CD14-positive monocyte (primary cell): ENCODE measurements around the gene AFM. TPM values are rescaled to one million over a fixed set of nuclear protein-coding genes. Genes with fewer than 3 reads are reported as not detected.

Experiments used
- DNase-seq, 3 donors: peaks; one replicate each; pipeline ENCODE4 v3.0.0-alpha.2; 2011 to 2022
- H2AFZ ChIP-seq: 2 replicates; pipeline ENCODE4 v1.6.0; 2012; ENCODE audit warnings: mild to moderate bottlenecking, low read depth, low read length, inconsistent platforms; ENCODE audit not compliant: insufficient read depth, poor library complexity, severe bottlenecking
- H3K27ac ChIP-seq, 2 donors: 1 replicate in 1 of 2; 2 replicates in 1 of 2; pipeline ENCODE4 v1.5.1; 2012 to 2013; ENCODE audit warnings: low read length in 2 of 2, control low read depth in 1 of 2, inconsistent platforms in 1 of 2, low read depth in 1 of 2, mild to moderate bottlenecking in 1 of 2
- H3K27me3 ChIP-seq, 2 donors: one replicate each; pipeline versions ENCODE4 v1.6.0 to v1.6.1; 2011 to 2013; ENCODE audit warnings: low read length in 2 of 2; ENCODE audit not compliant: control insufficient read depth in 2 of 2, insufficient read depth in 2 of 2
- H3K36me3 ChIP-seq, 2 donors: replicated peaks in 1 of 2; 1 replicate in 1 of 2; 2 replicates in 1 of 2; pipeline versions ENCODE4 v1.5.1 to v1.6.1; 2012 to 2013; ENCODE audit warnings: low read length in 2 of 2, control low read depth in 1 of 2, inconsistent platforms in 1 of 2, mild to moderate bottlenecking in 1 of 2; ENCODE audit not compliant: insufficient read depth in 2 of 2, control insufficient read depth in 1 of 2
- H3K4me1 ChIP-seq, 2 donors: 1 replicate in 1 of 2; 2 replicates in 1 of 2; pipeline versions ENCODE4 v1.5.1 to v1.6.1; 2012 to 2013; ENCODE audit warnings: low read length in 2 of 2, control low read depth in 1 of 2, inconsistent platforms in 1 of 2, mild to moderate bottlenecking in 1 of 2, moderate library complexity in 1 of 2; ENCODE audit not compliant: insufficient read depth in 2 of 2, control insufficient read depth in 1 of 2
- H3K4me2 ChIP-seq: replicated peaks from 2 replicates; pipeline ENCODE3; 2012; ENCODE audit warnings: low read length, moderate library complexity, mild to moderate bottlenecking; ENCODE audit not compliant: poor library complexity, severe bottlenecking; ENCODE audit errors: extremely low read depth
- H3K4me3 ChIP-seq, 3 experiments: fragments of 200-600 bp in 1 of 3; sonication (generic) in 1 of 3; replicated peaks in 1 of 3; 1 replicate in 2 of 3; 2 replicates in 1 of 3; pipeline ENCODE4 v1.5.1; 2011 to 2013; ENCODE audit warnings: low read length in 3 of 3, mild to moderate bottlenecking in 3 of 3, control low read depth in 2 of 3, low read depth in 2 of 3, inconsistent platforms in 1 of 3, moderate library complexity in 1 of 3
- H3K79me2 ChIP-seq: 2 replicates; pipeline ENCODE4 v1.6.0; 2012; ENCODE audit warnings: mild to moderate bottlenecking, control low read depth, inconsistent platforms, low read length, moderate library complexity; ENCODE audit not compliant: insufficient read depth
- H3K9ac ChIP-seq: 2 replicates; pipeline ENCODE4 v1.6.0; 2017; ENCODE audit warnings: low read length, mild to moderate bottlenecking; ENCODE audit not compliant: insufficient read depth, poor library complexity, severe bottlenecking
- H3K9me3 ChIP-seq, 2 donors: replicated peaks in 1 of 2; 1 replicate in 1 of 2; 2 replicates in 1 of 2; pipeline versions ENCODE4 v1.5.1 to v1.6.1; 2012 to 2013; ENCODE audit warnings: low read length in 2 of 2, control low read depth in 1 of 2; ENCODE audit not compliant: control insufficient read depth in 1 of 2, insufficient read depth in 1 of 2
- H4K20me1 ChIP-seq: 2 replicates; pipeline ENCODE4 v1.6.0; 2012; ENCODE audit warnings: mild to moderate bottlenecking, low read length, control low read depth, moderate library complexity; ENCODE audit not compliant: insufficient read depth
- H3K27ac Mint-ChIP-seq, 7 donors: one replicate each; pipeline ENCODE4 v1.8.0; 2020; ENCODE audit warnings: mild to moderate bottlenecking in 7 of 7, mixed read lengths in 7 of 7, moderate library complexity in 6 of 7, inconsistent platforms in 2 of 7
- H3K27me3 Mint-ChIP-seq, 3 donors: one replicate each; pipeline ENCODE4 v1.8.0; 2021 to 2022; ENCODE audit warnings: low read depth in 3 of 3, mild to moderate bottlenecking in 3 of 3, mixed read lengths in 3 of 3, moderate library complexity in 3 of 3, inconsistent platforms in 1 of 3
- H3K36me3 Mint-ChIP-seq, 2 donors: one replicate each; pipeline ENCODE4 v1.8.0; 2020; ENCODE audit warnings: mixed read lengths in 2 of 2, inconsistent platforms in 1 of 2, mild to moderate bottlenecking in 1 of 2
- H3K4me1 Mint-ChIP-seq: one replicate; pipeline ENCODE4 v1.8.0; 2020; ENCODE audit warnings: mild to moderate bottlenecking, mixed read lengths
- H3K4me3 Mint-ChIP-seq, 2 donors: one replicate each; pipeline ENCODE4 v1.8.0; 2020; ENCODE audit warnings: mild to moderate bottlenecking in 2 of 2, mixed read lengths in 2 of 2, moderate library complexity in 1 of 2
- H3K9me3 Mint-ChIP-seq, 7 donors: one replicate each; pipeline ENCODE4 v1.8.0; 2020 to 2022; ENCODE audit warnings: mixed read lengths in 7 of 7, mild to moderate bottlenecking in 6 of 7, moderate library complexity in 6 of 7, inconsistent platforms in 2 of 7
- WGBS: methylation state at CpG from one replicate; pipeline ENCODE4 v1.1.5; 2013; ENCODE audit warnings: missing lambda C conversion rate; ENCODE audit not compliant: insufficient coverage; 5-methylcytosine and 5-hydroxymethylcytosine counted together
- intact Hi-C, 2 donors: fragments of 100-400 bp; cut with micrococcal nuclease; formaldehyde crosslinking; loops; one replicate each; pipeline versions ENCODE4 v1.15.0 to v1.15.1; 2023
- polyA plus RNA-seq, 3 donors: library from polyadenylated mRNA; depleted of rRNA in 1 of 3; unstranded in 2 of 3; stranded (reverse) in 1 of 3; fragments of 300-500 nt in 2 of 3; fragments of >200 nt in 1 of 3; fragmentation: Illumina TruSeq in 2 of 3; gene quantifications; 1 replicate in 2 of 3; 2 replicates in 1 of 3; pipeline ENCODE4 v1.2.3, GENCODE V29; 2012 to 2021
- TF ChIP-seq, protein P1 (sequence below): fragments of 200-600 bp; IDR thresholded peaks from one replicate; pipeline ENCODE4 v1.8.0; 2022; ENCODE audit warnings: antibody characterized with exemption, mild to moderate bottlenecking

Gene AFM
- polyA plus RNA-seq, 3 donors = not detected

DNA sequence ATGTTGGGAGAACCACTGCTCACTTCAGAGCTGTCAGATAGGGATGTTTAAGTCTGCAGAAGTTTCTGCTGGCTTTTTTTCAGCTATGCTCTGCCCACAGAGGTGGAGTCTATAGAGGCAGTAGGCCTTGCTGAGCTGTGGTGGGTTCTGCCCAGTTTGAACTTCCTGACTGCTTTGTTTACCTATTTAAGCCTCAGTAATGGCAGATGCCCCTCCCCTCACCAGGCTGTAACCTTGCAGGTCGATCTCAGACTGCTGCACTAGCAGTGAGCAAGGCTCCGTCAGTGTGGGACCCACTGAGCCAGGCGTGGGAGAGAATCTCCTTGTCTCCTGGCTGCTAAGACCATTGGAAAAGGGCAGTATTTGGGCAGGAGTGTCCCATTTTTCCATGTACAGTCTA is 36.8 kb downstream of the AFM start:
- Mint-ChIP-seq H3K4me1 (no peaks in the 10 kb centered on the region), H3K27me3 (peaks cover 4 to 6% (median 6%) of the 10 kb centered on the region in 3 donors), H3K36me3 (no peaks in the 10 kb centered on the region), H3K4me3 (no peak overlapping the region), H3K9me3 (peaks cover 2 to 7% (median 4%) of the 10 kb centered on the region in 7 donors), H3K27ac (no peak overlapping the region)
- TF ChIP-seq, protein P1, sequence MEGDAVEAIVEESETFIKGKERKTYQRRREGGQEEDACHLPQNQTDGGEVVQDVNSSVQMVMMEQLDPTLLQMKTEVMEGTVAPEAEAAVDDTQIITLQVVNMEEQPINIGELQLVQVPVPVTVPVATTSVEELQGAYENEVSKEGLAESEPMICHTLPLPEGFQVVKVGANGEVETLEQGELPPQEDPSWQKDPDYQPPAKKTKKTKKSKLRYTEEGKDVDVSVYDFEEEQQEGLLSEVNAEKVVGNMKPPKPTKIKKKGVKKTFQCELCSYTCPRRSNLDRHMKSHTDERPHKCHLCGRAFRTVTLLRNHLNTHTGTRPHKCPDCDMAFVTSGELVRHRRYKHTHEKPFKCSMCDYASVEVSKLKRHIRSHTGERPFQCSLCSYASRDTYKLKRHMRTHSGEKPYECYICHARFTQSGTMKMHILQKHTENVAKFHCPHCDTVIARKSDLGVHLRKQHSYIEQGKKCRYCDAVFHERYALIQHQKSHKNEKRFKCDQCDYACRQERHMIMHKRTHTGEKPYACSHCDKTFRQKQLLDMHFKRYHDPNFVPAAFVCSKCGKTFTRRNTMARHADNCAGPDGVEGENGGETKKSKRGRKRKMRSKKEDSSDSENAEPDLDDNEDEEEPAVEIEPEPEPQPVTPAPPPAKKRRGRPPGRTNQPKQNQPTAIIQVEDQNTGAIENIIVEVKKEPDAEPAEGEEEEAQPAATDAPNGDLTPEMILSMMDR = no peak
- no peak overlapping the region for H3K27ac ChIP-seq
- no peaks in the 10 kb centered on the region for H4K20me1 ChIP-seq
- no peak overlapping the region for H3K4me2 ChIP-seq
- intact Hi-C loops = no loop called here
- H3K4me3 ChIP-seq = no peak overlapping the region
- DNase-seq = no peak
- no peaks in the 10 kb centered on the region for H3K36me3 ChIP-seq
- no peak overlapping the region for H3K9ac ChIP-seq
- H2AFZ ChIP-seq = no peak overlapping the region
- no peaks in the 10 kb centered on the region for H3K79me2 ChIP-seq
- H3K9me3 ChIP-seq = no peaks in the 10 kb centered on the region
- no CpG with 5 or more reads among the region's 3 CpGs for WGBS
- no peaks in the 10 kb centered on the region for H3K4me1 ChIP-seq
- H3K27me3 ChIP-seq = no peaks in the 10 kb centered on the region

DNA sequence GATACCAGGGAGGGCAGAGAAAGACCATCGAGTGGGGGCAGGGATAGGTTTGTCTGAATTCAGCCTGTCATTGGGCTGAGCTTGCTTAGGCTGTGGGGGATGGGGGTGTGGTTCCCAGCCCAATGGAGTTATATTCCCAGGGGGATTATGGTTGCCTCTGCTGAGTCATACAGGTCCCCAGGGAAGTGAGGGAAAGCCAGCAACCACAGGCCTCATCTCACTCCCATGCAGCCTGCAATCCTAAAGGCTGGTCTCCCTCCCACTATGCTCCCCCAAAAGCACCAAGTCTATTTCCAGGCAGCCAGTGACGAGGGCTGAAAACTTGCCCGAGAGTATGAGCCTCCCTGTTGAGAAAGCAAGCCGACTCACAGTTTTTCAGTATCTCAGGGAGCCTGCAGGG is 39.3 kb downstream of the AFM start:
- H4K20me1 ChIP-seq = no peaks in the 10 kb centered on the region
- no peaks in the 10 kb centered on the region for H3K79me2 ChIP-seq
- H3K27ac ChIP-seq = no peak overlapping the region
- TF ChIP-seq, protein P1 = no peak
- H2AFZ ChIP-seq = no peak overlapping the region
- no peak for DNase-seq
- Mint-ChIP-seq H3K9me3 (peaks cover 2 to 7% (median 4%) of the 10 kb centered on the region in 7 donors), H3K27me3 (peaks cover 2 to 8% (median 4%) of the 10 kb centered on the region in 3 donors), H3K4me3 (no peak overlapping the region), H3K4me1 (no peaks in the 10 kb centered on the region), H3K36me3 (no peaks in the 10 kb centered on the region), H3K27ac (no peak overlapping the region)
- H3K9me3 ChIP-seq = no peaks in the 10 kb centered on the region
- H3K36me3 ChIP-seq = no peaks in the 10 kb centered on the region
- 96% methylated on average over 3 of the region's 4 CpGs for WGBS
- no peak overlapping the region for H3K9ac ChIP-seq
- H3K4me3 ChIP-seq = no peak overlapping the region
- intact Hi-C loops = no loop called here
- no peak overlapping the region for H3K4me2 ChIP-seq
- H3K27me3 ChIP-seq = no peaks in the 10 kb centered on the region
- no peaks in the 10 kb centered on the region for H3K4me1 ChIP-seq
